WI38 (cell line): Measurements from ENCODE around the gene SLC4A1AP.

Source experiments
- H3K4me3 ChIP-seq: 2 replicates; pipeline ENCODE4 v1.5.1; 2011; ENCODE audit warnings: low read depth, mild to moderate bottlenecking, control low read depth, low read length
- CTCF ChIP-seq: IDR thresholded peaks from 2 replicates; pipeline ENCODE4 v1.5.1; 2012; ENCODE audit warnings: low read depth, mild to moderate bottlenecking, control low read depth, low read length

SLC4A1AP gene

GRCh38 chr2:27730980-27731691, 67.4 kb downstream of the SLC4A1AP start:
- H3K4me3 ChIP-seq: no peak overlapping the region
- TF ChIP-seq CTCF: no peak

GRCh38 chr2:27734305-27734704, 70.6 kb downstream of the SLC4A1AP start:
- TF ChIP-seq CTCF: no peak
- H3K4me3 ChIP-seq: no peak overlapping the region

- peak overlapping the region; percentile 43 for H3K4me3 ChIP-seq
- TF ChIP-seq CTCF: no peak
Measured at GRCh38 chr2:27735263-27735904, 71.7 kb downstream of the SLC4A1AP start.

- TF ChIP-seq CTCF: no peak
- no peak overlapping the region for H3K4me3 ChIP-seq
Measured at GRCh38 chr2:27736031-27736889, 72.6 kb downstream of the SLC4A1AP start.

GRCh38 chr2:27736890-27737204, 73.2 kb downstream of the SLC4A1AP start:
- TF ChIP-seq CTCF: no peak
- no peak overlapping the region for H3K4me3 ChIP-seq

GRCh38 chr2:27737676-27738348, 74.1 kb downstream of the SLC4A1AP start:
- no peak overlapping the region for H3K4me3 ChIP-seq

More at GRCh38 chr2:27737676-27738348, 74.1 kb downstream of the SLC4A1AP start:
- no peak for TF ChIP-seq CTCF
